ENCODE measurements around the gene COL4A6. TPM values are rescaled to one million over a fixed set of nuclear protein-coding genes. Genes with fewer than 3 reads are reported as not detected.
A peak's percentile ranks its signal among the peaks of the same experiment; 100 is the strongest.

COL4A6 gene
- total RNA-seq, 1 donor from 2014 or later: 99.4 TPM

GRCh38 chrX:108310506-108310905 lies 127.7 kb downstream of the COL4A6 start:
- Mint-ChIP-seq H3K4me1 (peaks cover 51% of the 10 kb centered on the region), H3K4me3 (no peak overlapping the region), H3K36me3 (no peaks in the 10 kb centered on the region), H3K9me3 (no peaks in the 10 kb centered on the region), H3K27ac (peak overlapping the region; percentile 77), H3K27me3 (ENCODE audit: low read depth) (no peaks in the 10 kb centered on the region)
- TF ChIP-seq, protein P1, sequence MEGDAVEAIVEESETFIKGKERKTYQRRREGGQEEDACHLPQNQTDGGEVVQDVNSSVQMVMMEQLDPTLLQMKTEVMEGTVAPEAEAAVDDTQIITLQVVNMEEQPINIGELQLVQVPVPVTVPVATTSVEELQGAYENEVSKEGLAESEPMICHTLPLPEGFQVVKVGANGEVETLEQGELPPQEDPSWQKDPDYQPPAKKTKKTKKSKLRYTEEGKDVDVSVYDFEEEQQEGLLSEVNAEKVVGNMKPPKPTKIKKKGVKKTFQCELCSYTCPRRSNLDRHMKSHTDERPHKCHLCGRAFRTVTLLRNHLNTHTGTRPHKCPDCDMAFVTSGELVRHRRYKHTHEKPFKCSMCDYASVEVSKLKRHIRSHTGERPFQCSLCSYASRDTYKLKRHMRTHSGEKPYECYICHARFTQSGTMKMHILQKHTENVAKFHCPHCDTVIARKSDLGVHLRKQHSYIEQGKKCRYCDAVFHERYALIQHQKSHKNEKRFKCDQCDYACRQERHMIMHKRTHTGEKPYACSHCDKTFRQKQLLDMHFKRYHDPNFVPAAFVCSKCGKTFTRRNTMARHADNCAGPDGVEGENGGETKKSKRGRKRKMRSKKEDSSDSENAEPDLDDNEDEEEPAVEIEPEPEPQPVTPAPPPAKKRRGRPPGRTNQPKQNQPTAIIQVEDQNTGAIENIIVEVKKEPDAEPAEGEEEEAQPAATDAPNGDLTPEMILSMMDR (IDR thresholded peaks at IDR 0.05; ENCODE audit: unreplicated experiment): no peak
- no peak for DNase-seq (ENCODE audit: low spot score in 2 of 2, unreplicated experiment in 2 of 2)

- Mint-ChIP-seq H3K9me3 (no peaks in the 10 kb centered on the region), H3K27ac (peak overlapping the region; percentile 92), H3K4me3 (no peak overlapping the region), H3K36me3 (no peaks in the 10 kb centered on the region), H3K4me1 (peaks cover 51% of the 10 kb centered on the region), H3K27me3 (ENCODE audit: low read depth) (no peaks in the 10 kb centered on the region)
- no peak for DNase-seq (ENCODE audit: low spot score in 2 of 2, unreplicated experiment in 2 of 2)
- TF ChIP-seq, protein P1 (IDR thresholded peaks at IDR 0.05; ENCODE audit: unreplicated experiment): no peak
These were observed 129.1 kb downstream of the COL4A6 start for GRCh38 chrX:108309144-108309543.

DNA sequence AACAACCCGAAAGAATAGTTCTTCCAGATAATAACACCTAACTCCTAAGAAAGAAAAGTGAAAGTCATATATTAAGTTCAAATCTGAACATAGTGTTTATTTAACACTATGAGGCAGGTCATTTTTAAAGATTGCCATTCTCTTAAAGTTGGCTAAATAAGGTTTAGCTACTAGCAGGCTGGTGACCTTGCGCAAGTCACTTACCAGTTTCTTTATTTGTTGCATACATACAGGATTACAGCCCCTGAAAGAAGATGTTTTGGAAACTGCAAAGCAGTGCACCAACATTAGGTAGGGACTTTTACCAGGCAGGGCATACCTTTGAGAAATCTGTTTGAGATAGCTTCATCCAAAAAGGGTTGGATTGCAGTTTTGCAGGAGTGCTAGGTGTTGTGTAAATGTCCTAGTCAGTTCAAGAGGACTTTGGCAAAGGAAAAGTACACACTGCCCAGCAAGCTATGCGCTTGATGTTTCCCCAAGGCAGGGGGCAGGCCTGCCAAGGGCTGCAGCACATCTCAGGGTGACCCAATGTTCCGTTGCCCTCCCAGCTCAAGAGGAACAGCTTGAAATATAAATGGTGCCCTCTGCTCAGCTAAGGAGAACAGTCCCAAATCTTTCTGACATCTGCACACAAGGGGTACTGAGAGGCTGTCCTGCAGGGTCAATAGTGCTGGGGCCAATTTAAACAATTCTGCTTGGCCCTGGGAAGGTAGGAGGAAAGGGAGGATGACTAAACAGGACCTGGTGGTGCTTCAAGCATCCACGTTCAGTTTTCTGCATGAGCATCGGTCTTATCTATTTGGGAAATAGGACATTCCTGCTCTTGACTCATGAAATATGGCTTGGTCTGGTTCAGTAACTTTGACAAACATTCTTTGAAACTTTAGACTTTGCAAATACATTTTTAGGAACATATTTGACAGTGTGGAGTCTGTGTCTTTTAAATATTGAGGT lies 130.8 kb downstream of the COL4A6 start:
- H3K4me3 Mint-ChIP-seq: no peak overlapping the region
- TF ChIP-seq, protein P1 (IDR thresholded peaks at IDR 0.05; ENCODE audit: unreplicated experiment): no peak
- H3K4me1 Mint-ChIP-seq: peaks cover 42% of the 10 kb centered on the region
- peak overlapping the region; percentile 92 for H3K27ac Mint-ChIP-seq
- H3K9me3 Mint-ChIP-seq: no peaks in the 10 kb centered on the region
- no peaks in the 10 kb centered on the region for H3K27me3 Mint-ChIP-seq (ENCODE audit: low read depth)
- H3K36me3 Mint-ChIP-seq: no peaks in the 10 kb centered on the region
- DNase-seq (ENCODE audit: low spot score in 2 of 2, unreplicated experiment in 2 of 2): no peak

DNA sequence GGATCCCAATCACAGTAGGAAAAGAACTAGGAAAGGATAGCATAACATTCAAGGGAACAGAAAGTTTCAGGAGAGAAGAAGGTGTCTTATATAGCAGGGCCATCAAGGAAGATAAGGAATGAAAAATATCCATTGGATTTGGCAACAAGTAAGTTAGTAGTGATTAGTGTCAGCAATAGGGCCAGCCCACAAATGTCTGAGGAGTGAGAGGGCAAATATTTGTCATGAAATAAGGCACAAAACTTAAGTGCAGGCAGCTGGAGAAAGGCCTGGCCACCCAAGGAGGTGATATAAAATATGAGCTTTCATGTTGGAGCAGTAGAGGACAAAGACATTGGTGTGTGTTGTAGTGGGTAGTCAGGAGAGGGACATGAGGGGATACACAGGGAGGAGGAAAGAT lies 132.1 kb downstream of the COL4A6 start:
- TF ChIP-seq, protein P1 (IDR thresholded peaks at IDR 0.05; ENCODE audit: unreplicated experiment): no peak
- no peaks in the 10 kb centered on the region for H3K36me3 Mint-ChIP-seq

DNA sequence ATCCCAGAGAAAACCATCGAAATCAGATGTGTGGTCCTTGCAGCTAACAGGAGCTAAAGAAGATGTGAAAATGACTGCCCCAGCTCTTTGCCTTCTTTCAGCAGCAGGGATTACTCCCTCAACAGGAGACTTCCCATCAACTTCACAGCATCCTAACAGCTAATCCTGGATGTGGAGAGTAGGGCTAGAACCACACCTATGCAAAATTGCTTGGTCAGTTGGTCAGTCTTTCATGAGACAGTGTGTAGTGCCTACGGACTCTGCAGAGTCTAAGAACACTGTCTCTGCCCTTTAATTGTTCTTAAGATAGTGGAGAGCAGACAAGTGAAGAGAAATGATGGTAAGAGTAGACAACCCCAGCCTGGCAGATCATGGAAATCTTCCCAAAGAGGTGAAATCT lies 133.5 kb downstream of the COL4A6 start:
- DNase-seq (ENCODE audit: low spot score in 2 of 2, unreplicated experiment in 2 of 2): no peak
- Mint-ChIP-seq H3K27me3 (ENCODE audit: low read depth) (no peaks in the 10 kb centered on the region), H3K9me3 (no peaks in the 10 kb centered on the region), H3K4me1 (peaks cover 38% of the 10 kb centered on the region), H3K27ac (no peak overlapping the region), H3K4me3 (no peak overlapping the region), H3K36me3 (no peaks in the 10 kb centered on the region)
- TF ChIP-seq, protein P1 (IDR thresholded peaks at IDR 0.05; ENCODE audit: unreplicated experiment): no peak

More for the DNA sequence above, 132.1 kb downstream of the COL4A6 start:
- Mint-ChIP-seq H3K4me3 (no peak overlapping the region), H3K4me1 (peaks cover 36% of the 10 kb centered on the region), H3K27me3 (ENCODE audit: low read depth) (no peaks in the 10 kb centered on the region), H3K9me3 (no peaks in the 10 kb centered on the region), H3K27ac (no peak overlapping the region)
- no peak for DNase-seq (ENCODE audit: low spot score in 2 of 2, unreplicated experiment in 2 of 2)
